ENCODE measurements around the gene RTKN.
"Not testable (repeated sequence)": the region's sequence is repeated elsewhere in the genome, so short reads cannot be mapped to it uniquely, and the experiment has no call there.

The RTKN gene

DNA sequence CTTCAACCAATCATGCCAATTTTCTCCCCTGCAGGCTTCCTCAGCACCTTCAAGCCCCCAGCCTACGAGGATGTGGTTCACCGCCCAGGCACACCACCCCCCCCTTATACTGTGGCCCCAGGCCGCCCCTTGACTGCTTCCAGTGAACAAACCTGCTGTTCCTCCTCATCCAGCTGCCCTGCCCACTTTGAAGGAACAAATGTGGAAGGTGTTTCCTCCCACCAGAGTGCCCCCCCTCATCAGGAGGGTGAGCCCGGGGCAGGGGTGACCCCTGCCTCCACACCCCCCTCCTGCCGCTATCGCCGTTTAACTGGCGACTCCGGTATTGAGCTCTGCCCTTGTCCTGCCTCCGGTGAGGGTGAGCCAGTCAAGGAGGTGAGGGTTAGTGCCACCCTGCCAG lies 18.4 kb upstream of the RTKN start:
- not testable (repeated sequence) for DNase-seq

DNA sequence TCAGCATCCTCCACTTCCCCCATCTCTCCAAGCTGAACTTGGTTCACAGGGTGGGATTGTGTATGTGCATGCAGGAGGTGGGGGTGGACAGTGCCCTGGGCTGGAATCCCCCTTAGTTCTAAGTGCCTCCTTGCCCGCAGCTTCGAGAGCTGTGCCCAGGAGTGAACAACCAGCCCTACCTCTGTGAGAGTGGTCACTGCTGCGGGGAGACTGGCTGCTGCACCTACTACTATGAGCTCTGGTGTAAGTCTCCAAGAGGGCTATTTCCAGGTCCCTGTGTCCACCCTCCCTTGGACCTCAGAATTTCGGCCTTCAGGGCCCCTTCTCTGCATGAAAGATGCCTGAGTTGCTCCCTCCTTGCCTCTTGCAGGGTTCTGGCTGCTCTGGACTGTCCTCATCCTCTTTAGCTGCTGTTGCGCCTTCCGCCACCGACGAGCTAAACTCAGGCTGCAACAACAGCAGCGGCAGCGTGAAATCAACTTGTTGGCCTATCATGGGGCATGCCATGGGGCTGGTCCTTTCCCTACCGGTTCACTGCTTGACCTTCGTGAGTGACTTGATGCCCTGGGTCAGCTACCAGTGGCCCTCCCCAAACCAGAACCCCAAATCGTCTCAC lies 17.9 kb upstream of the RTKN start:
- DNase-seq = not testable (repeated sequence)

DNA sequence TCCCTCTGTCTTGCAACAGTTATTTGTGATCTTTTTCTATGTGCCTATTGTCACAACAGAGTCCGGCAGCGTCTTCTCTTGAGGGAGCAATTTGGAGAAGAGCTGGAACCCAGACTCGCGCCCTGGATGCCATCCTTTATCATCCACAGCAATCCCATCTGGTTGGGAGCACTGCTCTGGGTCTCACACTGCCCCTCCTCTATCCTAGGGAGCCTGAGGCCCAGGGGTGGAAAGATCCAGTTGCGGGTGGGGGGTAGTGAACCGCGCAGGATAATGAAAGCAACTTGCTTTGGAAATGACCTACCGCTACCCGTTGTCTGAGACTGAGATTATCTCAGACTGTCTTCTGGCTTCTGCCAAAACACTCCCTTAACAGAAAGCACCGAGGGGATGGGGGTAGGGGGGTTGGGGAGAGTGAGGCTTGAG lies 17.2 kb upstream of the RTKN start:
- DNase-seq = no peak

DNA sequence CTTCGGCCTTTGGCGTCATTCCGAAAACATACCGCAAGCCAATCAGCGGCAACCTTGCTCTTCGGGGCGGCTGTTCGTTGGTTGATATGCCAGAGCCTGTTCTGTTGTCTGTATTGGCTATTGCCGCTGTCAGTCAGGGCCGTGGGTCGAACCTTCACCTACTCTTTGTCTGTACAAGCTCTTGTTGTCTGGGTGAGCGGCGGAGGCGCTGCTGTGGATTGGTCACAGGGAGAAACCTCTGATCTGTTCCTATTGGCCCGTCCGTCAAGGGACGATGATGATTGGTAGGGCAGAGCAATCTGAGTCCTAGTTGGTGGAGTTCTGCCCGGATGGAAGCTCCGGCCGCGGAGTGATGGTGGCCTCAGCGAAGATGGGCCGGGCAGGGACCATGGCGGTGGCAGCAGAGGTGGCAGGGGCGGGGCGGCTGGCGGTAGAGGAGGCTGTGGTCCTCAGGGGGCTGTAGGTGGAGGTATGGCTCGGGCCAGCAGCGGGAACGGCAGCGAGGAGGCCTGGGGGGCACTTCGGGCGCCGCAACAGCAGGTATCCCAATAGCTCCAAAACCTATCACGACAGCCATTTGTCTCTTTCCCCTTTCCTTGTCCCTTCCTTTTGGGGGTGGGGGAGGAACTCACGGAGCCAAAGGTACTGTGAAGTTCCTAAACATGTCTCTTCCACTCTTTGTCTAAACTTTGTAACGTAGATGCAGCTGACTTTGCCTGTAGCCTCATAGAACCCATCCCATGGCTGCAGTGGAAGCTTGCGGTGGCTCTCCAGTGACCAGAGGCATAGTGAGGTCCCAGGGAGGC lies 16.6 kb upstream of the RTKN start, which contains the start of gene WBP1:
Gene WBP1, plus strand, starts transcription at position 307 of the 806 bp plus-strand sequence. Its CDS starts 165 bp downstream, at position 472.
- DNase-seq = peak; percentile 98 to 99

DNA sequence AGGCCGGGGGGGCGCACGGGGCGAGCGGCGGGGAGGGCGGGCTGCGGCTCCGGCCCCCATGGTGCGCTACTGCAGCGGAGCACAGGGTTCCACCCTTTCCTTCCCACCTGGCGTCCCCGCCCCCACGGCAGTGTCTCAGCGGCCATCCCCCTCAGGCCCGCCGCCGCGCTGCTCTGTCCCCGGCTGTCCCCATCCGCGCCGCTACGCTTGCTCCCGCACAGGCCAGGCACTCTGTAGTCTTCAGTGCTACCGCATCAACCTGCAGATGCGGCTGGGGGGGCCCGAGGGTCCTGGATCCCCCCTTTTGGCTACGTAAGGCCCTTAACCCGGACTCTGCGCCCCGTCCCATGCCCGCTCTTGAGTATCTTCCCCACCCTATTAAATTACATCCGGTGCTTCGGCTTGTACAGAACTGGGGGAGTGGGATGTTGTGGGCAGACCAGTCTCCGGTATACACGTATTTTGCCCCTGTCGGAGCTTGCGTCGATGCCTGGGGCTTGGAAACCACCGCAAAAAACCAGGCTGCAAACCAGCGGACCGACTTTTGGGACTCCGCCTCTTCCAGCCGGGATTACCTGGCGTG lies 15.9 kb upstream of the RTKN start:
- DNase-seq = peak; percentile 82 to 84

DNA sequence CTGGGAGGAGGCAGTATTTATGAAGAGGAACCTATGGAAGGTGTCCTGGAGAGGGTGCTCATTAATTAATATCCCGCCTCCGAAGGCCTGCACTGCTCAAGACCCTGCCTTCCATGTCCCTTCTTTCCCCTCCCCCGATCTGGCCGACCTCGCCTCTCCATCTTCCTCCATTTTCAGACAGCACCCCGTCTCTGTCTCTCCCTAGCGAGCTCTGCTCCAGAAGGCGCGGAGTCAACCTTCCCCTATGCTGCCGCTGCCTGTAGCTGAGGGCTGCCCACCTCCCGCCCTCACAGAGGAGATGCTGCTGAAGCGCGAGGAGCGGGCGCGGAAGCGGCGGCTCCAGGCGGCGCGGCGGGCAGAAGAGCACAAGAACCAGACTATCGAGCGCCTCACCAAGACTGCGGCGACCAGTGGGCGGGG lies 15.4 kb upstream of the RTKN start:
- no peak for DNase-seq

DNA sequence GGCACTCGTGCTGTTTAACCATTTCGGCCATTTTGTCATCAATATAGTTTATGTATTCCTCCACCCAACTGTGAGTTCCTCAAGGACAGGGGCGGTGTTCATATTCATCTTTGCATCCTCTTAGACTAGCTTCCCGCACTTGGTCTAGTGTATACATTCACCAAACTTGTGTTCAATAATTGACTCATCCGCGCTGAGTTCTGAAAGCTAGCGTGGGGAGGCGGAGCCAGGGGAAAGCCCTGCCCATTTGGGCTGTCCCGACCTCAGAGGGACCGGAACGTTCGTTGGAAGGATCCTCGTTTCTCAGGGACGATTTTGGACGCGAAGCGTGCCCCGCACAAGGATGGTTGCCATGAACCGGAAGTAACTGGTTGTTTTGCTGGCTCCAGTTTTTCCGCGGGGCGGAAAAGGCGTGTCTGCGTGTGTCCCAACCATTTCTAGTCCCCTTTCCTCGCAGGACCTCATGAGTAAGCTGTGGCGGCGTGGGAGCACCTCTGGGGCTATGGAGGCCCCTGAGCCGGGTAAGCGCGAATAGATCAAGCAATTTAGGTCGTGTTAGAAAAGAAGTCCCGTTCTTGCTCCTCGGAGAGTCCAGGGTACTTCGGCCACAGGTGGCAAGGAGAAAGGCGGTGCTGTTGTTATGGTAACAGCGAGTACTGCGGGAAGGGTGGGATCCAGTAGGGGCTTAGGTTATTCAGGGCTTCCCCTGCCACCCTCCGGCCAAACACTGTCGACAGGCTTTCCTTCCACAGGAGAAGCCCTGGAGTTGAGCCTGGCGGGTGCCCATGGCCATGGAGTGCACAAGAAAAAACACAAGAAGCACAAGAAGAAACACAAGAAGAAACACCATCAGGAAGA lies 13.1 kb upstream of the RTKN start, which contains the start of gene INO80B:
Gene INO80B, plus strand, starts transcription at position 434 of the 858 bp plus-strand sequence. Its CDS starts 30 bp downstream, at position 464.
- peak; percentile 96 to 97 for DNase-seq

DNA sequence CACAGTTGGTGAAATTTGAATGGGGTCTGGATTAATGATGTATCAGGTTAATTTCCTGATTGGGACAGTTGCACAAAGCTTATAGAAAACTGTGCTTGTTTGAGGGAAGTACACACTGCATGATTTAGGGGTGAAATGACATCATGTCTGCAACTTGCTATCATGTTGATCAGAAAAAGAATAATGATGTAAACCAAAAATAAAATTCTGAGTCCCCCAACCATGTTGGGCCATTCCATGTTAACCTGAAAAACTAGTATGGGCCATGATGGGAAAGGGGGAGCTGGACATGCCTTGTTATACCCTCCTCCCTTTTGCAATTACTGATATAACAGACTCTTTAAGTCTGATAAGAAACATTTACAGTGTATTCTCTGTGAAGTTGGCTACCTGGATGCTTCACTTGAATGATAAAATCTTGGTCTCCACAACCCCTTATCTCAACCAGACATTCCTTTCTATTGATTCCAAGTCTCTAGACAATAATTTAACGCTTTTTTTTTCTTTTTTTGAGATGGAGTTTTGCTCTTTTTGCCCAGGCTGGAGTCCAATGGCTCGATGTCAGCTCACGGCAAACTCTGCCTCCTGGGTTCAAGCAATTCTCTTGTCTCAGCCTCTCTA lies 8.9 kb upstream of the RTKN start:
- DNase-seq = no peak

DNA sequence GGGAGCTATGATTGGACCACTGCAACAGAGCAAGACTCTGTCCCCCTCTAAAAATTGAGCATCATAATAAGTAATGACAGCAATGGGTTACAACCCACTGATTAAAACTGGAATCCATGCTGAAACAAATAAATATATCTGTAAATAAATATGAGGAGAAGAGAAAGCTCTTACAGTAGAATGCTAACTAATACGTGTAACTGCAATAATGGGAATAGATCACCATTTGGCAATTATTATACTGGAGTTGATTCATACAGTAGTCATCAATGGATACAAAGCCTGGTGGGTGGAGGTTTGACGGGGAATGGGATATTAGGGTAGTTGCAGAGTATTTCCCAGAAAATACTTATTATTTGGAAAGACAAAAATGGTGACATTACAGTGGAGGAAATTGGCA lies 7.0 kb upstream of the RTKN start:
- DNase-seq = no peak

DNA sequence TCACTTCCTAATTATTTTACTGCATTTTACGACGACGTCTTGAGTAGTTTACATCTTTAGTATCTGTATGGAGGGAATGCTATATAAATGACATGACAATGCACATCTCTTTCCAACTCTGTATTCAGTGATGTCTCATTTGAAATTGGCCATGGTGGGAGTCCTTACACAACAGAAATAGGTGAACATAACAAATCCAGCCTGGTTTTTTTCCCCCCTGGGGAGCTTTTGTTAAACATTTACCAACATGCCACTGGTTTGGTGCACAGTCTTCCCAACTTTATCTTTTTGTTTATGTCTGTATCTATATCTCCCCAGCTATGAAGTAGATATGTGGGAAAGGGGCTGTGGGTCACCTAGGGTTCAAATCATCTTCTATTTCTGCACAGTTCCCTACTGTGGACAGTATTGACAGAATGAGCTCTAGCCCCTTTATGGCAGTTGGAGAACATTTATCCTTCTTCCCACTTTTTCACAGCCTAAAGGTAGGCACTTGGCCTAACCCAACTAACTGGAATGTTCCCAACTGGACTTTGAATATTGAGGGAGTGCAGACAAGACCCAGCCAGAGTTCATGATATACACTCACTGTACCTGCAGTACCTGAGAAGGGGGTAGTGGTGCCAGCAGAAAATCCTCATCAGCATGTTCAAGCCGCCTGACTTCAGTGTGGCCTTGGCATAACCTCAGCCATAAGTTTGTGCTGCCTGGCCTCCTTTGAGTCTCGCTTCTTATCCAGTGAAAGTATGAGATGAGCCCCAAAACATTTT lies 5.7 kb upstream of the RTKN start:
- DNase-seq = no peak

DNA sequence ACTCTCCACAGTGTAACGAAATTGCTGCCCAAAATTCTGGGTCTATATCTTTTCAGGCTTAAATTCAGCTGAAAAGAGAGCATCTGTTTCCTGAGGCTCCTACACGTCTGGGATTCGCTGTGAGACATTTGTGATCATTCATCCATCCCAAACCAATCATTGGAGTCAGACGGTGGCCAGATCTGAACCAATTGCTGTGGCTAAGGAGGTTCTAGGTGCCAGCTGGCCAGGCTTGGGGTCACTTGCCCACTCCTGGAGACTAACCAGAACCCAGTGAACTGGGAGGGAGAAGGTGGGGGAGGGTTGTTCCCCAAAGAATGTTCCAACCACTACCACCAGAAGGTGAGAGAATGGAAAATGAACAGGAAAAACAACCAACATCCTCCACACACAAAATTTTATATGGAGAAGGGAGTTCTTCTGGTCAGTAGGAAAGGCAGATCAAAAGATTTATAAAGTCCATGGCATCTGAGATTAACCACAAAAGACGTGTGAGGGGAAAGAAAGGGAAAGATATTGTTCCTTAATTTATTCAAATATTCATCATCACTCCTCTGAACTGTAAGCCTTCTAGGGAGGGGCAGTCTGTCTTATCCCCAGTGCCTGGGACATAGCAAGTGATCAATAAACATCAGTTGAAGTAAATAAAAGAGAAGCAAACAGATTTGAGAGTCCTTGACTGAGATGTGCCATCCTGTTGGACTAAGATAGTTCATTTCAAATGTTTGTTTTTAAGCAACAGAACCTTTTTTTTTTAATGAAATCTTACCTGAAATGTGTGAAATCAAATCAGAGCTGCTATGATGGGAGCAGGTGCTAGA lies 3.0 kb upstream of the RTKN start:
- DNase-seq = no peak

DNA sequence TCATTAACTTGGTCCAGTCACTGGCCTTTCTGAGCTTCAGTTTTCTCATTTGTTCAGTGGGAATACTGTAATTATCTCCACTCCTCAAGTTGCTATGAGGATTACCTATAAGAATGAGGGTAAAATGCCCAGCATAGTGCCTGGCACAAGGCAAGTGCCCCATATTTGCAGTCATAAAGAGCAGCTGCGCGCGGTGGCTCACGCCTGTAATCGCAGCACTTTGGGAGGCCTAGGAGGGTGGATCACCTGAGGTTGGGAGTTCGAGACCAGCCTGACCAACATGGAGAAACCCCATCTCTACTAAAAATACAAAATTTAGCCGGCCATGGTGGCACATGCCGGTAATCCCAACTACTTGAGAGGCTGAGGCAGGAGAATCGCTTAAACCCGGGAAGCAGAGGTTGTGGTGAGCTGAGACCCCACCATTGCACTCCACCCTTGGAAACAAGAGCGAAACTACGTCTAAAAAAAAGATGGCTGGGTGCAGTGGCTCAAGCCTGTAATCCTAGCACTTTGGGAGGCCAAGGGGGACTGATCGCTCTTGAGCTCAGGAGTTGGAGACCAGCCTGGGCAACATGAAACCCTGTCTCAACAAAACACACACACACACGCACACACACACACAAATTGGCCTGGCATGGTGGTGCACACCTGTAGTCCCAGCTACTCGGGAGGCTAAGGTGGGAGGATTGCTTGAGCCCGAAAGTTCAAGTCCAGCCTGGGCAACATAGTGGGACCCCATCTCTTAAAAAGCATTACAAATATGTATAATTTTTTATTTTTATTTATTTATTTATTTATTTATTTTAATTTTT lies 953 bp upstream of the RTKN start:
- not testable (repeated sequence) for DNase-seq

DNA sequence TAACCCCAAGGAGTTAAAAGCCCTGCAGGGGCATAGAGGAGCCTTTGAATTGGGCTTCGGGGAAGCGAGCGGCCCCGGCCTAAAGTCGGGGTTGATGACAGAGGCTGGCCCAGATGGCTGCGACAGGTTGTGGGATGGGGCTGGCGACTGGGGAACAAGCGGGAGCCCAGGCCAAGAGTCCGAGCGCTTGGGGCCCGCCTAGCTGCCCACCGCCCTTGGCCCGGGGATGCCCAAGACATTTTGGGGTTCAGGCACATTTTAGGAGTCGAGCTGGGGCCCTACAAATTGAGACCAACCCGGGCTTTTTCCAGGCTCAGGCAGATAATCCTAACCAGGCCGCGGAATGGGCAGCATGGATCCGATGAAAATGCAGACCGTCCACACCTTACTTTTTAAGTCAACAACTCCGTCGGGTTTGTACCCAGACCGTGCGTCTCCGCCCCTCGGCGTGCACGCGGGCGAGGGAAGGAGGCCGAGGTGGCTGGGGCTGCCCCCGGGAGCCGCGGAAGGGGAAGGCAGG lies 507 bp downstream of the RTKN start:
- no peak for DNase-seq

DNA sequence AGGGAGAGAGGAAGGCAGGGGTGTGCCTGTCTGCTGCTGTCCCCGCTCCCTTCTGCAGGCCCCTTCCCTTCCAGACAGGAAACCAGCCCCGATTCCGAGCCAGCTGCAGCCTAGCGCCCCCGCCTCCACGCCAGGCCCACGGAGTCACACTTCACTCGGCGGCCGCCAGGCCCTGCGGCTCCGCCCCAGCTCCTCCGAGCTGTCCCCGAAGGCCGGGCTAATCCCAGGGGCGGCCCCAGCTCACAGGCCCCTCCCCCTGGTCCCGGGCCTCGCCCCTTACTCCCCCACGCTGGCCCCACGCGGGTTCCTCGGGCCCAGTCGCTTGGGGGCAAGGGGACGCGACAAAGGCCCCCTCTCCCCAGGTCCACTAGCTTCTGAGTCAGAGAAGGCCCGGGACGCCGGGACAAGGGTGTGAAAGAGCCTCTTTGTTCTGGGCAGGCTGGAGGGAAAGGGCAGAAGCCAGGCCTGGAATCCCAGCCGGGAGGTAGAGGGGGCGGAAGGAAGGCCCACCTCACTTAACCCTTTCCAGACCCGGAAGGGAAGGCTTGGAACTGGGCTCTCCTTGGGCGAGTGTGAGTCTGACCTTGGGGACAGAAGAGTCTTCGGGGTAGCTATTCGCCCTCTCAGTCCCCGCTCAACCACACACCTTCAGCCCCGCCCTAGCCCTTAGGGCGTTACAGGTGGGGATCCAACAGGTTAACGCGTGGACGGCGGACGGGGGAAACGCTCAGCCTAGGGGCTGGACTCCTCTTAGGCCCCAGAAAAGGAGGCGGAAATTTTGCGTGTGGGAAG lies 1.2 kb downstream of the RTKN start:
- DNase-seq = peak; percentile 49 to 72

DNA sequence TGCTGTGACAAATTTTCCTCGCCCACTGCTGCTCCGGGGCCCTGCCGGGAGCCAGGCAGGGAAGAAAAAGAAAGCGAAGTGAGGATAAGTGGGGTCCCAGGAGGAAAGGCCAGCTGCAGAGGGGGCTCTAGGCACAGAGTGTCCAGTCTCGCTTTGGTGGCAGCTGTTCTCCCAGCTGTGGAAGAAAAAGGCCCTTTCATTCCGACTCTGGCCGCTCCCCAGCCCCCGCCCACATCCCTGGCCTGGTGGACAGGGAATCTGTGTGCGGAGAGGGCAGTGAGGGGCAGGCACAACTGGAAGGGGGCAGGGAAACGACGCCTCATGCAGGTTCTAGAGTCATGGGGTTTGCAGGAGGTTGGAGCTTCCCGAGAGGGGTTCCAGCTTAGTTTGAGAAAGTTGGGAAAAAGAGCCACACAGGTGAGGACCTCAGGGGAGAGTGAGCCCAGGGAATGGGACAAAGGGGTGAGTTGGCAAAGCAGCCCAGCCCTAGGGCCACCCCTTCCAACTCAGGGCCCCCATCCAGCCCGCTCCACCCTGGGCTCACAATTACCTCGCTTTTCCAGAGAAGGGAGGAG lies 1.8 kb downstream of the RTKN start:
- DNase-seq = no peak

DNA sequence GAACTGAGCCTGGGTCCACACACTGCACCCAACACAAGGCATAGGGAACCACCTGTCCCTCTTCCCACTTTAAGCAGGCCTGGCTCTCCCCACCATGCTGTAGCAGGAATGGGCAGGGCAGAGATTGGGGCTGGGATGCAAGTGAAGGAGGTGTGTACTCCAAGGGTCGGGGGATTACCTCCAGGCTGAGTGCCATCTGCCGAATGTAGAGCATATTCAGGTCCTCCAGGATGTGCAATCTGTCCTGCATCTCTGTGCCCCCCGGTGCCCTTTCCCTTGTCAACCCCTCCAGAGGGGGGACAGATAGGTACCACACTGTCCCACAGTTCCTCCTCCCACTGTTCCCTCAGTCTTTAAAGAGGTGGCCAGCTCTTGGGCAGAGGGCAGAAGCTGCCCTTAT lies 2.4 kb downstream of the RTKN start:
- no peak for DNase-seq

DNA sequence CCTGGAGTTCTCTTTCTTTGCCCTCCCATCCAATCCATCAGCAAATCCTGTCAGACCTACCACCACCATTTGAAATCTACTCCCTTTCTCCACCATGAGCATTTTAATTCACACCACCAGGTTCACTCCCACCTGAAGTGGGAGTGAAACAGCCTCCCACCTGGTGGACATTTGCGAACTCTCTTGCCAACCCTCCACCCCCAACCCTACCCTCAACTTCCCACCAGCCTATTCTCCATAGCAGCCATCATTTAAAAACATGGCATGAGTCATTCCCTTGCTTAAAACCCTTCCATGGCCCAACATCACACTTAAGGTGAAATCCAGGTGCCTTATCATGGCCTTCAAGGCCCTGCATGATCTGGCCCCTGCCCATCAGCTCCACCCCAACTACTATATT lies 3.5 kb downstream of the RTKN start:
- DNase-seq = no peak
